GM12878 (cell line): ENCODE measurements around the gene KCNJ14. TPM values are rescaled to one million over a fixed set of nuclear protein-coding genes. Genes with fewer than 3 reads are reported as not detected.

Experiments
- ATAC-seq: fragments of 200-7000 bp; cut with Tn5 transposase; 3 replicates; pipeline ENCODE4 v1.9.1; 2020; ENCODE audit warnings: mild to moderate bottlenecking, moderate library complexity
- BruUV-seq: library from RNA; stranded (reverse); fragments of 400-500 nt; replicated peaks from 2 replicates; lab custom pipeline; 2021; lab: Mats Ljungman, UMichigan
- CTCF ChIA-PET: fragments of 300-600 bp; sonication (Branson Sonifier 250); formaldehyde crosslinking; extraction: SDS; loops from one replicate; lab custom pipeline; 2021; ENCODE audit warnings: inconsistent platforms; lab: Yijun Ruan, JAX
- POLR2A ChIA-PET: fragments of 350-600 bp; formaldehyde crosslinking; extraction: SDS; loops from one replicate; lab custom pipeline; 2021; ENCODE audit warnings: inconsistent platforms; lab: Charles Lee
- RAD21 ChIA-PET: fragments of 300-600 bp; sonication (Branson Sonifier 250); formaldehyde crosslinking; loops from one replicate; lab custom pipeline; 2023; ENCODE audit warnings: antibody characterized with exemption; ENCODE audit not compliant: unreplicated experiment; lab: Charles Lee
- SMC1A ChIA-PET: fragments of 300-600 bp; sonication (Branson Sonifier 250); formaldehyde crosslinking; loops from one replicate; lab custom pipeline; 2023; ENCODE audit not compliant: unreplicated experiment, uncharacterized antibody; lab: Charles Lee
- DNase-seq: peaks from one replicate; pipeline ENCODE4 v3.0.0-alpha.2; 2011; ENCODE audit warnings: low read depth, low spot score
- FAIRE-seq: peaks from 3 replicates; lab custom pipeline; 2011; peaks lifted over from hg19 to GRCh38; lab: Jason Lieb, UNC
- H2AFZ ChIP-seq: 2 replicates; pipeline ENCODE4 v1.6.0; 2011; ENCODE audit warnings: low read depth, low read length, control low read depth; ENCODE audit not compliant: control insufficient read depth
- H3K27ac ChIP-seq: 2 replicates; pipeline ENCODE4 v1.5.1; 2011; ENCODE audit warnings: control low read depth; ENCODE audit not compliant: control insufficient read depth, insufficient read depth
- H3K27me3 ChIP-seq, 2 experiments: replicated peaks in 1 of 2; 2 replicates each; pipeline versions ENCODE4 v1.6.0 to v1.6.1; 2011; ENCODE audit warnings: low read length in 1 of 2; ENCODE audit not compliant: control insufficient read depth in 2 of 2, insufficient read depth in 2 of 2
- H3K36me3 ChIP-seq, 2 experiments: 2 replicates each; pipeline ENCODE4 v1.5.1; 2011; ENCODE audit warnings: low read length in 1 of 2; ENCODE audit not compliant: control insufficient read depth in 2 of 2, insufficient read depth in 2 of 2
- H3K4me1 ChIP-seq: 2 replicates; pipeline ENCODE4 v1.6.1; 2011; ENCODE audit warnings: mild to moderate bottlenecking, low read length, moderate library complexity, mixed read lengths; ENCODE audit not compliant: control insufficient read depth, insufficient read depth
- H3K4me2 ChIP-seq: 2 replicates; pipeline ENCODE4 v1.6.0; 2011; ENCODE audit warnings: control low read depth; ENCODE audit not compliant: control insufficient read depth, insufficient read depth
- H3K4me3 ChIP-seq: fragments of 200-600 bp; sonication (generic); 2 replicates; pipeline ENCODE4 v1.5.1; 2016
- H3K79me2 ChIP-seq: 2 replicates; pipeline ENCODE4 v1.6.0; 2011; ENCODE audit warnings: low read length; ENCODE audit not compliant: control insufficient read depth, insufficient read depth
- H3K9ac ChIP-seq: 2 replicates; pipeline ENCODE4 v1.8.0; 2011; ENCODE audit warnings: low read length, control low read depth, mixed read lengths; ENCODE audit not compliant: control insufficient read depth, insufficient read depth
- H3K9me3 ChIP-seq: replicated peaks from 3 replicates; pipeline ENCODE4 v1.5.1; 2011; ENCODE audit warnings: mild to moderate bottlenecking, low read length; ENCODE audit not compliant: control insufficient read depth, insufficient read depth
- H4K20me1 ChIP-seq: 2 replicates; pipeline ENCODE4 v1.6.0; 2011; ENCODE audit not compliant: control insufficient read depth, insufficient read depth
- ASH2L ChIP-seq: fragments of 300-600, 200-600 bp; sonication (generic); IDR thresholded peaks from 2 replicates; pipeline ENCODE4 v1.6.1; 2017; ENCODE audit warnings: low read depth, mild to moderate bottlenecking, borderline replicate concordance
- ATF2 ChIP-seq: IDR thresholded peaks from 2 replicates; pipeline ENCODE4 v1.6.1; 2012; ENCODE audit warnings: low read length, inconsistent platforms
- BHLHE40 ChIP-seq, 2 experiments: fragments of 450-650 bp in 1 of 2; IDR thresholded peaks; 2 replicates each; pipeline ENCODE4 v1.6.1; 2011 to 2017; ENCODE audit warnings: low read depth in 2 of 2, borderline replicate concordance in 1 of 2, improper control_type of control experiment in 1 of 2, low read length in 1 of 2, mild to moderate bottlenecking in 1 of 2
- CBX3 ChIP-seq: fragments of 200-600 bp; sonication (generic); IDR thresholded peaks from 2 replicates; pipeline ENCODE4 v1.6.1; 2016; ENCODE audit warnings: low read depth, borderline replicate concordance
- EED ChIP-seq: sonication (generic); IDR thresholded peaks from 2 replicates; pipeline ENCODE4 v1.6.1; 2016; ENCODE audit warnings: antibody characterized with exemption, low read depth
- IKZF1 ChIP-seq: fragments of 450-650 bp; conservative IDR thresholded peaks from 2 replicates; pipeline ENCODE4 v1.6.1; 2017; ENCODE audit warnings: antibody characterized with exemption, mild to moderate bottlenecking
- NFXL1 ChIP-seq: fragments of 450-650 bp; IDR thresholded peaks from 2 replicates; pipeline ENCODE4 v1.6.1; 2017; ENCODE audit warnings: antibody characterized with exemption, mild to moderate bottlenecking, borderline replicate concordance
- PAX8 ChIP-seq: fragments of 450-650 bp; IDR thresholded peaks from 2 replicates; pipeline ENCODE4 v1.6.1; 2017; ENCODE audit warnings: mild to moderate bottlenecking, moderate library complexity
- PML ChIP-seq: IDR thresholded peaks from 2 replicates; pipeline ENCODE4 v1.6.1; 2012; ENCODE audit warnings: low read length, inconsistent platforms
- RAD21 ChIP-seq: IDR thresholded peaks from 2 replicates; pipeline ENCODE4 v1.6.1; 2011; ENCODE audit warnings: mild to moderate bottlenecking, low read depth, low read length, moderate library complexity; ENCODE audit not compliant: insufficient read depth
- RAD51 ChIP-seq: fragments of 450-650 bp; IDR thresholded peaks from 2 replicates; pipeline ENCODE4 v1.6.1; 2016; ENCODE audit warnings: moderate library complexity, mild to moderate bottlenecking, inconsistent platforms
- REST ChIP-seq: IDR thresholded peaks from 2 replicates; pipeline ENCODE4 v1.6.1; 2012; ENCODE audit warnings: mild to moderate bottlenecking, low read depth, low read length
- RUNX3 ChIP-seq: IDR thresholded peaks from 2 replicates; pipeline ENCODE4 v1.6.1; 2012; ENCODE audit warnings: low read length, inconsistent platforms
- STAT3 ChIP-seq: IDR thresholded peaks from 2 replicates; pipeline ENCODE4 v1.6.1; 2011; ENCODE audit warnings: low read depth, low read length, improper control_type of control experiment
- TAF1 ChIP-seq: IDR thresholded peaks from 2 replicates; pipeline ENCODE4 v1.6.1; 2011; ENCODE audit warnings: mild to moderate bottlenecking, low read depth, low read length, borderline replicate concordance
- ZBTB4 ChIP-seq: fragments of 450-650 bp; formaldehyde crosslinking; IDR thresholded peaks from 2 replicates; pipeline ENCODE4 v1.4.0; 2022; ENCODE audit warnings: mild to moderate bottlenecking, moderate library complexity
- ZZZ3 ChIP-seq: IDR thresholded peaks from 2 replicates; pipeline ENCODE4 v1.6.1; 2011; ENCODE audit warnings: low read depth; ENCODE audit not compliant: control insufficient read depth, insufficient read length
- WGBS: methylation state at CpG from one replicate; pipeline ENCODE4 v1.1.6; 2016; ENCODE audit warnings: low lambda C conversion rate; ENCODE audit not compliant: insufficient replicate concordance, insufficient coverage; ENCODE audit errors: missing lambda C conversion rate; 5-methylcytosine and 5-hydroxymethylcytosine counted together
- in situ Hi-C: fragments of 300-500 bp; cut with MboI; formaldehyde crosslinking; loops from 9 replicates; pipeline ENCODE4 v1.14.3; 2018; ENCODE audit warnings: mixed read lengths
- intact Hi-C: fragments of 100-400 bp; cut with micrococcal nuclease; formaldehyde crosslinking; loops from one replicate; pipeline ENCODE4 v1.14.2; 2022; ENCODE audit not compliant: unreplicated experiment
- polyA plus RNA-seq, 11 experiments: library from polyadenylated mRNA; depleted of rRNA in 4 of 11; unstranded in 6 of 11; stranded (reverse) in 5 of 11; fragments of >200 nt; fragmentation: Nextera tagmentation in 4 of 11; fragmentation: Illumina TruSeq in 1 of 11; extraction: Ambion mirVana in 4 of 11; extraction: Trizol in 1 of 11; gene quantifications; 1 replicate in 1 of 11; 2 replicates in 10 of 11; pipeline versions ENCODE4 v1.2.1 to v1.2.3, GENCODE V29; 2011 to 2016; ENCODE audit warnings: inconsistent platforms in 2 of 11, missing spikeins in 2 of 11, low read depth in 1 of 11
- total RNA-seq, 4 experiments: library from RNA; depleted of rRNA in 3 of 4; stranded (reverse); fragments of >200 nt in 3 of 4; fragmentation: Illumina TruSeq in 1 of 4; extraction: Trizol in 1 of 4; gene quantifications; 2 replicates each; pipeline versions ENCODE4 v1.2.1 to v1.2.3, GENCODE V29; 2013 to 2021

Gene KCNJ14
- total and polyA plus RNA-seq, 10 of the 15 experiments (the other 5 are each of a cell fraction or from before 2014, with no cell fraction given): 0.24 to 1.4 (median 0.42) TPM

- BruUV-seq: no TSS peak
- no peak overlapping the region for H3K9ac ChIP-seq
- in situ Hi-C loops: no loop called here
- no peaks in the 10 kb centered on the region for H3K79me2 ChIP-seq
- peaks cover 8% of the 10 kb centered on the region for H3K4me1 ChIP-seq
- no peaks in the 10 kb centered on the region for H4K20me1 ChIP-seq
- ChIA-PET SMC1A (interaction anchor here (1.7 kb wide), 1 partner anchor 26 kb away, joined by 5 read pairs; the partner anchor contains the start of gene KDELR1), RAD21 (interaction anchor here (1.0 kb wide), 1 partner anchor 26 kb away, joined by 3 read pairs; no protein-coding TSS in a partner anchor), POLR2A (interaction anchor here (0.8 kb wide), 1 partner anchor 16 kb away, joined by 3 read pairs; no protein-coding TSS in a partner anchor), CTCF (interaction anchor here (0.9 to 1.2 kb wide), 2 partner anchors 10 to 26 kb away, joined by 3 to 5 read pairs; partner anchors contain the start of gene KDELR1)
- no peak overlapping the region for H2AFZ ChIP-seq
- DNase-seq: no peak
- H3K4me2 ChIP-seq: no peak overlapping the region
- intact Hi-C loops: no loop called here
- H3K9me3 ChIP-seq: no peaks in the 10 kb centered on the region
- WGBS: 69% methylated on average over 7 of the region's 7 CpGs
- no peak overlapping the region for H3K27ac ChIP-seq
- no peak for ATAC-seq
- no peak overlapping the region for H3K4me3 ChIP-seq
- no peaks in the 10 kb centered on the region; a peak in 1 of 4 replicates for H3K27me3 ChIP-seq
- no peaks in the 10 kb centered on the region for H3K36me3 ChIP-seq
- FAIRE-seq: no peak
- TF ChIP-seq REST (no peak), RAD21 (no peak), PML (no peak), NFXL1 (no peak), ZZZ3 (no peak), TAF1 (no peak), CBX3 (no peak), STAT3 (no peak), RAD51 (no peak), PAX8 (no peak), RUNX3 (no peak), ZBTB4 (CRISPR knock-in tag) (no peak), EED (no peak), IKZF1 (no peak), BHLHE40 (IDR thresholded peaks at IDR 0.05; ENCODE audit: borderline replicate concordance in 1 of 2, low read depth in 2 of 2, low read length in 1 of 2) (no peak), ATF2 (no peak), ASH2L (no peak)
Measured at GRCh38 chr19:48417421-48417820, 38.0 kb upstream of the KCNJ14 start.
